ENCODE data around the gene THRB.

Gene THRB

GRCh38 chr3:24315356-24315755, 179.3 kb downstream of the THRB start:
- no peak overlapping the region for H3K4me3 ChIP-seq (ENCODE audit: control insufficient read depth, low read depth, low read length)
- no peak for DNase-seq (ENCODE audit: low read depth)
- no peak for TF ChIP-seq CTCF (IDR thresholded peaks at IDR 0.05; ENCODE audit: control insufficient read depth, insufficient read depth, low read depth, low read length, missing control alignments)

GRCh38 chr3:24311881-24312280, 182.8 kb downstream of the THRB start:
- TF ChIP-seq CTCF (IDR thresholded peaks at IDR 0.05; ENCODE audit: control insufficient read depth, insufficient read depth, low read depth, low read length, missing control alignments), result no peak
- no peak for DNase-seq (ENCODE audit: low read depth)

GRCh38 chr3:24310887-24311286, 183.8 kb downstream of the THRB start:
- DNase-seq (ENCODE audit: low read depth), result no peak
- no peak for TF ChIP-seq CTCF (IDR thresholded peaks at IDR 0.05; ENCODE audit: control insufficient read depth, insufficient read depth, low read depth, low read length, missing control alignments)
- no peak overlapping the region for H3K4me3 ChIP-seq (ENCODE audit: control insufficient read depth, low read depth, low read length)

More at GRCh38 chr3:24311881-24312280, 182.8 kb downstream of the THRB start:
- H3K4me3 ChIP-seq (ENCODE audit: control insufficient read depth, low read depth, low read length), result no peak overlapping the region

GRCh38 chr3:24306518-24306917, 188.1 kb downstream of the THRB start:
- no peak overlapping the region for H3K4me3 ChIP-seq (ENCODE audit: control insufficient read depth, low read depth, low read length)
- no peak for TF ChIP-seq CTCF (IDR thresholded peaks at IDR 0.05; ENCODE audit: control insufficient read depth, insufficient read depth, low read depth, low read length, missing control alignments)
- no peak for DNase-seq (ENCODE audit: low read depth)

GRCh38 chr3:24305795-24306467, 188.7 kb downstream of the THRB start:
- DNase-seq (ENCODE audit: low read depth), result no peak
- no peak overlapping the region for H3K4me3 ChIP-seq (ENCODE audit: control insufficient read depth, low read depth, low read length)
- no peak for TF ChIP-seq CTCF (IDR thresholded peaks at IDR 0.05; ENCODE audit: control insufficient read depth, insufficient read depth, low read depth, low read length, missing control alignments)

- DNase-seq (ENCODE audit: low read depth), result no peak
- no peak for TF ChIP-seq CTCF (IDR thresholded peaks at IDR 0.05; ENCODE audit: control insufficient read depth, insufficient read depth, low read depth, low read length, missing control alignments)
- no peak overlapping the region for H3K4me3 ChIP-seq (ENCODE audit: control insufficient read depth, low read depth, low read length)
Observed at GRCh38 chr3:24303057-24303754, 191.4 kb downstream of the THRB start.
